Astrocyte (in vitro differentiated cells and primary cell): ENCODE data around the gene ABHD17C.

ENCODE experiments used
- CTCF ChIP-seq: IDR thresholded peaks from 2 replicates; pipeline ENCODE4 v1.5.1; 2011; ENCODE audit warnings: low read depth, mild to moderate bottlenecking, inconsistent platforms, low read length, moderate library complexity; ENCODE audit not compliant: insufficient read depth
- EZH2 ChIP-seq: IDR thresholded peaks from 2 replicates; pipeline ENCODE4 v1.6.1; 2012; ENCODE audit warnings: mild to moderate bottlenecking, low read length, inconsistent platforms; ENCODE audit not compliant: insufficient read depth

DNA sequence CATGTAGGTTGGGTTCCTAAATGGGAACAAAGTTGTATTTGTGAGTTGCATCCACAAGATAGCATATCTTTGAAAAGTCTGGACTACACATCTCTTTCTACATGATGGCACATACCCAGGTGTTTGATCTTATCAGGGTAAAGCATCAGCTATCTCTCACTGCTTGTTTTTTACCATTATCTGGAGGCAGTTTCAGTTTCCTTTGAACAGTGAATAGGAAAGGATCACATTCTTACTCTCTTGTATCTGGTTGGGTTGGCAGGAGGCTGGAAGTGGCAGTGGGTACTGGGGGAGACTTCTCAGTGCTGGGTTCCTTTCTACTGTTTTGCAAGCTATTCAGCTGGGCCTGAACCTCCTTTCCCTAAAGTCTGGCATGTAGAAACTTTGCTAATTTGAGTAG lies 88.2 kb downstream of the ABHD17C start:
- TF ChIP-seq CTCF = no peak
- no peak for TF ChIP-seq EZH2
